G401 (cell line): ENCODE results near the gene SHB. TPM values are rescaled to one million over a fixed set of nuclear protein-coding genes. Genes with fewer than 3 reads are reported as not detected.
A peak's percentile ranks its signal among the peaks of the same experiment; 100 is the strongest.

Experiments
- DNase-seq: peaks from one replicate; pipeline ENCODE4 v3.0.0-alpha.2; 2015; ENCODE audit warnings: low spot score
- in situ Hi-C: cut with HindIII; loops from 2 replicates; pipeline ENCODE4 v1.10.0; 2016; ENCODE audit warnings: low sequenced_read_pairs, mixed read lengths
- total RNA-seq: library from RNA; depleted of rRNA; stranded (reverse); fragments of >200 nt; shearing (Covaris generic); gene quantifications from 2 replicates; pipeline ENCODE4 v1.2.3, GENCODE V29; 2014

The SHB gene
- total RNA-seq, 1 experiment from 2014 or later = 18.4 TPM

DNA sequence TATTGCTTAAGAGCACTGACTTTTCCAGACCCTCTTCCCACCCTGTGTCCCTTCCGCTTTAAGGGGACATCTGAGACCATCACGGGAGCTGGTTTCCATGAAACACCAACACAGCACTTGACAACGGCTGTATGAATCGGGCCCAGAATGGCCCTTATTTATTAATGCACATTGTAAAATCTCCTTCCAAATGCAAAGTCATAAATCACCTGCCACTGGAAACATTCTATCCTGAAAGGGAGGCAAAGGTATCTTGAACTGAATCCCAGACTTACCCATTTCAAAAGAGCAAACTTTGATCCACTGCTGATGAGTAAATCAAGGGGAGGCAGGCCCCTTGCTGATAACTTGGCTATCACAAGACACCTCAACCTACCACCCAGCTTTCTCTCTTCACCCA is 37.4 kb downstream of the SHB start:
- in situ Hi-C loops = no loop called here
- DNase-seq = no peak

DNA sequence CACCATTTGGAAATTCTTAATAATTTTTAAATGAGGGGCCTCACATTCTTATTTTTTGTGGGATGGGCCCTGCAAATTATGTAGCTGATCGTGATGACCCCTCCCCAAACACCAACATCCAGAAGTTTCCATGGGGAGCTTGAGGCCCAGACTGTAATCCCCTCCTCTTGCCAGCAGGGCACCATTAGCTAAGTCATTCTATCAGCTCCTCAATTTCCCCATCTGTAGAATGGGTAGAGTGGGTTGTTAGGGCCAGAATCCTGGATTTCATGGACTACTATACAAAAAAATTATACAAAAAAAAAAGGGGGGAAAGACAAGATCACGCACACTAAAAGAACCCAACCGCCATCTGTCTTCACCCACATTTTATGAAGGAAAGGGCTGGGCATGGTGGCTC is 38.4 kb downstream of the SHB start:
- in situ Hi-C loops = no loop called here
- no peak for DNase-seq

DNA sequence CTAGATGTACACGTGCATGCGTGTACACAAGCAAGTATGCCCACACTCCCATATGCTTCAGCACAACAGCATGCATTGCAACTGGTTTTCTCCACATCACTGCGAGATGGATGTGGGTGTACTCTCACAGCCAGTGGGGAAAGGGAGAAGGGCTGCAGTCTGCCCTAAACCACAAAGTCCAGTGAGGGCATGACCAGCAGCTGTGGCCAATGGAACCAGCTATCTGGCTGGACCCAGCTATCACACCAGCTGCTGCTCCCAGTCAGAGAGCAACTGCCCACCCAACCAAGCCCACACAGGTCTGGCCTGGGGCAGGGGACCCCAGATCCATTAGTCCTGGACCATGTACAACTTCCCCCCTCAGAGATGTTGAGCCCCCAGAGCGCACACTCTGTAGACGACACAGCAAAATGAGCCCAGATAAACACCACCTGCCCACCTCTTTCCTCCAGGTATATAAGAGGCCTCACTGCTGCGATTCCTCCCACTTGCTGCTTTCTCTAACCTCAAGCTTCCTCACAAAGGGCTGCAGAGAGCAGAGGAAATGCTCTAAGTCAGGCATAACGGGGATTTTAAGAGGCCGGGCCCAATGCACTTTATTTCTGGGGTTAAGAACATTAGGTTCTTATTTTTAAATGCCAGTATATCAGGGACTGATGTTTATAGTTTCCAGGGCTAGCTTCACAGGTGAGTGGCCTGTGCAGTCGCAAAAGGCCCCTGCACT is 39.0 kb downstream of the SHB start:
- in situ Hi-C loops = no loop called here
- no peak for DNase-seq

DNA sequence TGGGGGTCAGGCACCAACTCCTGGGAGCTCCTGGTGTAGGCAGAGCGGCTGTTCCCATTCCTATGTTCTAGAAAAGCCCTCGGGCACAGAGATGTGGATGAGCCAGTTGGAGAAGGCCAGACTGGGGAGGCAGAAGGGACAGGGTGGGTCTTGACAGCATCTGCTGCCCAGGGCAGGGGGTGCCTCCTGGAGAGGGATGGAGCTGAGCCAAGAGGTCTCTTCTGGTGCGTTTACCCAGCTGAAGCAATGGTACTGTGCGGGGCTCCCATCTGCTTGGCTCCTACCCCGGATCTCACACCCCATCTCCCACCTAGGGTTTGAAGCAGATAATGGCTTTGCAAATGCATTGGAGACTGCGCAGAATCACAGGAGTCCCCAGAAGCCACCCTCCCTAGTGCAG is 41.3 kb downstream of the SHB start:
- in situ Hi-C loops = no loop called here
- DNase-seq = no peak

DNA sequence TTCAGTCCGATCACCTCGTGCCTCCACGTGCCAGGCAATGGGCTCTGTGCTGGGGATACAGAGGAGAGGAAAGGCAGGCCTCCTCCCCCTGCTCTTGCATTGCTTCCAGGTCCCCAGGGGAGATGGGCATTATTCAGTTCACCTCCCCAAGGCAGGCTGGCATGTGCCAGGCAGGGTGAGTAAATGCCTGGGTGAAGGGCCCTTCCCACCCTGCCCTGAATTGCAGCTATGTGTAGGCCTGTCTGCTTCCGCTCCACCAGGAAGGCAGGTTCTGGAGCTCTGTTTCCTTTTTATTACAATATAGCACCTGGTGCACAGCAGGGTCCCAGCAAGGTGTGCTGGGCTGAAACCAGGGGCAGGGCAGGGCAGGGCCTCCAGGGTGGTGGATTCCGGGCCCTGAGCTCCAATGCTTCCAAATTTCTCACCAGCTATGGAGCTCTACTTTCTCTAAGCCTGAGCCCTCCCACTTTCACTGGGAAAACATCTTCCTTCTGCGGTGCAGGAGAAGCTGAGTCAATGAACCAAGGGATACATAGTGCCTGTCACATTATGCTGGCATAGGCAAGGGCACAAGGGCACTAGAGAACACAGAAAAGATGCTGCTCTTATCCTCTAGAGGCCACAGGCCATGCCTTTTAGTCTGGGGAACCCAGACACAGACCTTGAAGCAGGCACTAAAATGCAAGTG is 42.0 kb downstream of the SHB start:
- no peak for DNase-seq
- in situ Hi-C loops = no loop called here

DNA sequence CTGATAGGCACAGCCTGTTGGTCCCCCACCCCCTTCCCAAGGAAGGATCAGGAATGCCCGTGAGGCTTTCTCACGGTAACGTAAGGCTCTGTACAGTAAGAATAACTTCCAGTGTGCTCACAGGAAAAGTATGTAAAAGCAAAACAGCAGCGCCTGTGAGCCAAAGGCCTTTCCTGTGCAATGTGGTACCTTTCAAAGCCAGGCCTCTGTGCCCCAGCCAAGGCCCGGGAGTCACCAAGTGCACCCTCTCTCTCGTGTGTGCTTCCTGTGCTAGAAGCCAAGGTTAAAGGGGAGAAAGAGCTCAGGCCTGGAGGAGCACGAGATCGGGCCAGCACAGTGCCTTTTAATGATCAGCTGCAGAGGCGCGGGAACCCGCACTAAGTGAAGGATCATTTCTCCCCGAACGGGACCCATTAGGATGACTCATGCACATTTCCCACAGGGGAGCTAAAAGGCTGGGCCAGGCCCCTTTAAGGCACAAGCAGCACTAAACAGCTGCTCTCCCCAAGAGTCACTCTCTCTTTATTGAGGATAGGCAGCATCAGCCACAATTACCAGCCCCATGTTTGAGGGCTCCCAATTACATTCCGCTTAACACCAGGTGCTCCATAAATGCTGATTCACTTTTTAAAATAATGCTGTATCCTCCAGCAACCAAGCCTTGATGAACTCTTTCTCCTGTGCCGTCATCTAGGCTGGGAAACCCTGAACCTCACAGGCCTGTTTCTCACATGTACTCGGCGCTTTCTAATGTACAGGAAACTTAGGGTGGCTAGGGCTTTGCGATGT is 42.8 kb downstream of the SHB start:
- no peak for DNase-seq
- in situ Hi-C loops = no loop called here

DNA sequence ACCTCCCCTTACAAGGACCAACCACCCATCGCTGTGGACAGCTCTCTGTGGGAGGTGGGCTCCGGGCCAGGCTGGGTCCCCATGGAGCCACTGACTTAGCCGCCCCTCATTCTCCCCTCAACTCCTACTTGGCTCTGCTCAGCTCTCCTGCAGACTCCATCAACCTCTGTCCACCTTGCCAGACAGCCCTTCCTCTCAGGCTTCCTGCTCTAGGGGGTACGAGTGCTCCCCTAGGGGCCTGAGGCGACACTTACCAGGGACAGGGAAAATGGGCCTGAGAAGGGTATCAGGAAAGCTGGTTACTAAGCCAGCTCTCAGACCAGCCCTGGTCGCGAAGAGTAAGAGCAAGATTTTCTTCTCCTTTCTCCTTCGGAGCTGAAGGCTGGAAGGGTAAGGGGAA is 43.9 kb downstream of the SHB start:
- no peak for DNase-seq

DNA sequence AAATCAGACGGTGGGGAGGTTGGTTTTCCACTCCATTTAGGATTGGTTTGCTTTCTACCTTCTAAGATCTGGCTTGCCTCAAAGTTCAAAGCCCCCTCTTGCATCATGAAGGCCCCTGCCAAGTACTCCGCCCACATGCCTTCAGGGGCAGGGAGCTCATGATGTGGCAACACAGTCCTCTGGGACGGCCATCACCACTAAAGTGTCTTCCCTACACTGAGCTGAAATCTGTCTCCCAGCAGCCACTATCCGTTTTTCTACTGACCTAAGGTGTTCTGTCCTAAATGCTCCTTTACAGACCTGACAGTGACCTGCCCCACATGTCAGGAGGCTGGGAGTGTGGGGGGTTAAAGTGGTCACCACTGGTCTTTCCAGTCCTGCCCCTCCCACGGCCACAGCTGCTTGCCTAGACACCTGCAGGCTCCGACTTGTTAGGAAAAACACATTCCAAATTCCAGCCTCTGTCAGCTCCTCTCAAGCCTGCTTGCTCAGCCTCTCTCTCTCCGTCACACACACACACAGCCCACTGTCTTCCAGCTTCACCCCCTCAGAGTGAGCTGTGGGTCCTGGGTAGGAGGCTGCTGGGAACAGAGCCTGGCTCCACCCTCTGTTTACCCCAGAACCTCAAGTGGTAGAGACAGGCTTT is 44.9 kb downstream of the SHB start:
- DNase-seq = no peak
- in situ Hi-C loops = no loop called here

More for the DNA sequence above, 43.9 kb downstream of the SHB start:
- in situ Hi-C loops = no loop called here

DNA sequence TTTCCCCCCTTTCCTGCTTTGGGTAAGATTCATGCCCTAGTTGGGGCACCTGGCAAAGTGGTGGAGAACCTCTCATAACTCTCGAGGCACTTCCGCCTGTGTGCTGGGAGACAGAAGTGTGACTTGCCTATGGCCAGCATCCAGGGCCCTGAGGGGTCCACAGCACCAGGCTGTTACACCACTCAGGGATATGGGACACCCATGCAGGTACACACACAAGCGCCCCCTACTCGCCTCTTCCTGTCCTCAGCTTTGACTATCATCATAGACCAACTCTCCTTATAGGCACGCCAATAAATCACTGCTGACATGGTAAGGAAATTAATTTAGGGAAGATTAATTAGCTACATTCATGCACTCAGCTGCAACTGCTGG is 45.4 kb downstream of the SHB start:
- no peak for DNase-seq
- in situ Hi-C loops = no loop called here

DNA sequence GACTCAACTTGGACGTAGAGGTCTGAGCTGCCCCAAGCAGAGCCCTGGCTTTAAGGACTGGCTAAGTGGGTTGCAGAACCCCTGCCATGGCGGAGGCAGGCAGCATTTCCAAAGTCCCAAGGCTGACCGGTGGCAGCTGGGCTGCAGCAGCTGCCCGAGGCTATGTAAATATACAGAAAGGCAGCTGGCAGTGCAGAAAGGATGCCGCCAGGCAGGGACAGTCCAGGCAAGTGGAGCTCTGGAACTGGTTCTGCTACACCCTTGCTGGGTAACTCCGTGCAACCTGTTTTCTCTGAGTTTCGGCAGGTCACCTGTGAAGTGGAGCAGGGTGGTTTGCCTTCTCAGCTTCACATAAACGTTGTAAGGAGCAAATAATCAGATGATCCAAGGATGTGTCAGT is 46.0 kb downstream of the SHB start:
- in situ Hi-C loops = no loop called here
- no peak for DNase-seq

DNA sequence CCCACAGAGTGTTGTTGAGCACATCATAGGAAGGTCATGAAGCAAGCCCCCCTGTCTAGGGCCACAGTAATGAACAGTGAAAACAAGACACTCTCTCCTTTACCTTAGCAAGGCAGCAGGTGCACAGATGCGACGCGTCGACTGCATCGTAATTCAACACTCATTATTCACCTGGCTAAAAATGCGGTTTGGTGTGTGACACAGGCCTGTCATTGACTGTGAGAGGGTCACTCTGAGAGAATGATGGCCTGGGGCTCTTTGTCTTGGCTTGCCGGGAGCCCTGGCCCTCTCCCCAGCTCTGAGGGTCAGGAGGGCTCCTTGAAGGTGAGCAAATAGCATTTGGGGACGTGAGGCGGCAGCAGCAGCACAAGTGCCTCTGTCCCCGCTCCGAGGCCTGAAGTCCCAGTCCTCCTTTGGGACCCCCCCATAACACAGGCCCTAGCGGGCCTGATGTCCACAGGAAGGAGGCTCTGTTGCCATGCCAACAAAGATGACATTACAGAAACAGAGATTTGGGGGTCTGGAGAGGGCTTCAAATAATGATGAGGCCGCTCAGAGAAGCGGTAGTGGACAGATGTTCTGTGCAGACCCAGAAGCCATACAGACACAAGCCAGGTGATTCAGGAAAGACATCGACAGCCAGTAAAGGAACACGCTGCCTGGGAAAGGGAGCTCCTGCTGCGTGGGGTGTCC is 46.7 kb downstream of the SHB start:
- no peak for DNase-seq
- in situ Hi-C loops = no loop called here

DNA sequence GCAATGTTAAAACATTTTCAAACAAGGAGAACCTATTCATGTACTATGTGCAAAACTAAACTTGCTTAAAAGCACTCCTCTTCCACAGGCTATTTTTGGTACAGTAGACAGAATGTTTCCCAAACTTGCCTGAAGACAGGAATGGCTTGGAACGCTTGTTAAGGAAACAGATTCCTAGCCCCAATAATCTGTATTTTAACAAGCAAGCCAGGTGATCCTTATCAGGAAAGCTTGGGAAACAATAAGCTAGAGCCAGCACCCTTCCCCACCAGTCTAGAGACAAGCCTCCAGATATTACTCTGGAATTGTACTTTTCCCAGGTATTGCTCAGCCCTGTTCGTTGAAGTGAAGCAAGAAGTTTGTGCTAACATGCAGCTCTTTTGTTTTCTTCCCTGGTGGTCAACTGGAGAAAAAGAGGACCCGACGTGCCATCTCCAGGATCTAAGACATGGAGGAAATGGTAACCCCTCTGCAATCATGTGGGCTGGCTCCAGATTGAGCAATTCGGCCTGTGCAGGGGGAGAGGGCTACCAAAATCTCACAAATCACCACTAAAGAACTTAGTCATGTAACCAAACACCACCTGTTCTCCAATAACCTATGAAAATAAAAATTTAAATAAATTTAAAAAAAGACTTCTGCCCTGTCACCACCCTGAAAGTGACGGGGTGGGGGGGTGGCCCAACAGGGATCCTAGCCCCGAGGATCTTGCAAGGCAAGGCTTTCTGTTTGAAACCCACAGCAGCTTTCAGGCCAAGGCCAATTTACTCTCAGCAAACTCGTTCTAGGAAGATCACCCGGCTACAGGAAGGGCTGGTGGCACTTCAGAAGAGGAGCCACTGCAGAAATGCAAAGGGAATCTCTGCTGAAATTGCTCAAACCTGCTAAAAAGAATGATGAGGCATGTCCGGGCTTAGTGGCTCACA is 48.6 kb downstream of the SHB start:
- in situ Hi-C loops = no loop called here

DNA sequence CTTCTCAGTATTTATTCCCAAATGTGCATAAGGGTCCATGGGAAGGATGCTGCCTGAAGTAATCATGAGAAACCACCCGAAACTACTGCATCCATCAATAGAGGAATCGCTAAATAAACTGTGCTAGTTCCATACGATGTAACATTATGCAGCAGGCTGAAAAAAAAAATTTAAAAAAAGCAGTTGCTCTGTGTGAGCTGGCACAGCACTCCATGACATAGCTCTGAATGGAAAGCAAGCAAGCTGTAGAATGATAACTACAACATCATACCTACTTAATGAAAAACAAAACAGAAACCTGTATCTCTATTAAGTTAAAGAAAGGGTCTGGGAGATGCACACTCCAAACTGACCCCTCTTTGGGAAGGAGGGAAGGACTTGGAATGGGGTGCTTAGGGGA is 49.3 kb downstream of the SHB start:
- in situ Hi-C loops = no loop called here

More for the DNA sequence above, 48.6 kb downstream of the SHB start:
- DNase-seq = no peak

DNA sequence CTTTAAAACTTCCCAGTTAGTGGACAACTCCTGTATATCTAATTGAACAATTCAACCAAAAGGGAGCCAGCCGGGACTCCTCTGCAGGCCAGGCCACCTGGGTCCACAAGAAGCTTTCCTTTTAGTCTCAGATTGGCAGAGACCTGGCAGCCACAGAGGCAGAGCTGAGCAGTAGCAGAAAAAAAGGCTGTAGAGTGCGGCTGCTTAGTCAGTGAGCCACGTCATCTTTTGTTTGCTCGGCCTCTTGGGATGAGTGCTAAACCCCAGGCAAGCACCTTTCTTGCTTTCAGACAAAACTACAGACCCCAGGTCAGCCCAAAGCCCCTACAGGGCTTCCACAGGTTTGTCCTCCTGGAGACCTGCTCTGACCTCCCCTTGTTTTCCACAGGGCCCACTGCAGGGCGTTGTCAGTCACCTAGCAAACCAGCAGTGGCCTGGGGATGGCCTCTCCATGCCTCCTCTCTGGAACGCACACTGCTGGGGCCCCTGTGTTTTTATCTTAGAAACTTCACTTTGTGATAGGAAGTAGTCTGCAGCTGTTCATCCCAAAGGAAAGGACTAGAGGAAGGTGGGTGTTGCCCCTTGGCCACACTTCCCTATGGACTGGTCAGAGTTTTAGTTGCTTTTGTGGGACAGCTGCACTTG is 49.9 kb downstream of the SHB start:
- in situ Hi-C loops = no loop called here
- peak; percentile 16 for DNase-seq

More for the DNA sequence above, 49.3 kb downstream of the SHB start:
- no peak for DNase-seq

DNA sequence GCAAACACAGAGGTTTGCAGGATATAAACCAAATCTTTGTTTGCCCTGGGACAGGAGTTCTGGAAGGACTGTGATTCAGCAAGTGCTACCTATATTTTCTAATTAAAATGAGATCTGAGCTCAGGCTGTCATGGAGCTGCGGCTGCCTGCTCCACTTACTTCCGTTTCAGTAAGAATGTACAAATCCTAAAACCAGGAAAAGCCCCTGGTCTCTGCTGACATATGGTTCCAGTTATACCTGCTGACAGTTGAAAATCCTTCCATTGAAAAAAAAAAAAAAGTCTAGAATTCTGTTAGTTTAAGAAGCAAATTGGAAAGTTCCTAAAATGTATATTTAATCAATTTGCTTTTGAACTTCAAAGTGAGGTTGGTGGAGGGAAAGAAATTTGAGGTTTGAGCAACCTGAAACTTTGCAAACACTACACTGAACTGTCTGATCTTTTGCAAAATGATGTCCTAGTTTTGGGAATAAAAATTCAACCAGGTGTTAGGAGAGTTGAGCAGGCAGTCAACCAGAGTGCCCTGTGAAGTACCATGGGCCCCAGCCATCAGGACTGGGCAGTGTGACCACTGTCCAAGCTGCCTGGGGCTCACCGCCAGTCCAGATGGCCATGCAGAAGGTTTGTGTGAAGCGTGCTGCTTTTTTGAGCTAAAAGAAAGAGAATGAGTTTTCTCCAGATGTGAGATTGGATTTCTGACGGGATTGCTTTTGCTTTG is 50.6 kb downstream of the SHB start:
- no peak for DNase-seq
- in situ Hi-C loops = no loop called here

DNA sequence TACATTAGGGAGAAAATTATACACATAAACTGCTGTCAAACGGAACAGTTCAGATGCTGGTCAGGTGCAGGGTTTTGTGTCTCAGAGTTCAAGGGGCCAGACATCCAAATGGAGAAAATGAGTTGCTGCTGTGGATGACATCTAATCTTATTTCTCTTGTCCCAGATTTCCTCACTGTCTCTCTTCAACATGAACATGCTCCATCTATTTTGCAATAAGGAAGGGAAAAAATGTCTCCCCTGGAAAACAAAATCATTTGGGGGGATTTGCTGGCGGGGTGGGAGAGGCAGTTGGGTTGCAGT is 51.2 kb downstream of the SHB start:
- DNase-seq = no peak
- in situ Hi-C loops = no loop called here

DNA sequence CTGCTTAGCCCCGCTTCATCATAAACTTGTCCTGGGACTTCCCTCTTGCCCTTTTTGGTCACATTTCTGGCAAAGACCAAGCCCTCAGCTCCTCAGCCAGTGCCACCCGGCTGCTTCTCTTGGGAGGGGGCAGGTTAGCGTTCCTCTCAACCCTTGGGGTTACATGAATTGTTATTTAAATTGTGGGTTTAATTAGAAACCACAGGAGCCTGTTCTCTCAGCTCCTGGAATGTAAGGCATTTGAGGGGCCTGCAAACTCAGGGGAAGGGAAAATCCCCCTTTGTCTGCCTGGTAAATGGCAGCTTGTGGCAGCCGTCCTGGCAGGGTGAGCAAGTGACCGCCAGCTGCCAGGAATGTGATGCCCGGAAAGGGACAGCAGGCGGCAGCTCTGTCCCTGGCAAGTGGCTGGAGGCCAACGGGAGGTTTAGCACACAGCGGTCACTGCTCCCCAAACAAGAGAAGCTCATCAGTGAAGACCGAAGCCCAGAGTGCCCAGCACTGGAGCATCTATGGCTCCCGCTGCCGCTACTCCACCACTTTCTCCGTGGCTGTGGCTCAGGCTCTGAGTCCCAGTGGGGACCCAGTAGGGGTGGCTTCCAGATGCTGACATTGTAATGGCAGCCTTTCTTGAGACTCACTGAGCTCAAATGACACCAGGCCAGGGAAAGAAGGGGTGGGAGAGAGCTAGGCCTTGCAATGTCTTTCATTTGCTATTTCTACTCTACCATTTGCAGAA is 51.7 kb downstream of the SHB start:
- in situ Hi-C loops = no loop called here
- DNase-seq = peak; percentile 77
